Chondrocyte (in vitro differentiated cells): ENCODE data around the gene GIN1. TPM values are rescaled to one million over a fixed set of nuclear protein-coding genes. Genes with fewer than 3 reads are reported as not detected.

ENCODE experiments used
- DNase-seq: peaks from one replicate; pipeline ENCODE4 v3.0.0; 2021; ENCODE audit warnings: mixed read lengths, low spot score
- H3K27ac Mint-ChIP-seq: one replicate; pipeline ENCODE4 v1.8.0; 2021; ENCODE audit warnings: mild to moderate bottlenecking, moderate library complexity, mixed read lengths; ENCODE audit not compliant: unreplicated experiment
- H3K27me3 Mint-ChIP-seq: 2 replicates; pipeline ENCODE4 v1.8.0; 2021; ENCODE audit warnings: low read depth, mixed read lengths
- H3K36me3 Mint-ChIP-seq: 2 replicates; pipeline ENCODE4 v1.8.0; 2021; ENCODE audit warnings: low read depth, mixed read lengths
- H3K4me1 Mint-ChIP-seq: 2 replicates; pipeline ENCODE4 v1.8.0; 2021; ENCODE audit warnings: low read depth, mild to moderate bottlenecking, mixed read lengths
- H3K4me3 Mint-ChIP-seq: one replicate; pipeline ENCODE4 v1.8.0; 2021; ENCODE audit warnings: mild to moderate bottlenecking, moderate library complexity, mixed read lengths; ENCODE audit not compliant: unreplicated experiment
- H3K9me3 Mint-ChIP-seq: 2 replicates; pipeline ENCODE4 v1.8.0; 2021; ENCODE audit warnings: low read depth, mixed read lengths
- CTCF ChIP-seq: fragments of 200-600 bp; sonication (generic); IDR thresholded peaks from 2 replicates; pipeline ENCODE4 v1.5.0; 2021; ENCODE audit warnings: antibody characterized with exemption, mild to moderate bottlenecking, moderate library complexity
- total RNA-seq: library from RNA; stranded (reverse); gene quantifications from 3 replicates; pipeline ENCODE4 v1.2.1, GENCODE V29; 2021

Gene GIN1
- total RNA-seq, 1 donor from 2014 or later, result 4.5 TPM

GRCh38 chr5:103139264-103139865 lies 19.4 kb upstream of the GIN1 start:
- DNase-seq, result no peak
- Mint-ChIP-seq H3K27me3 (no peaks in the 10 kb centered on the region), H3K36me3 (peaks cover 15% of the 10 kb centered on the region), H3K4me3 (no peak overlapping the region), H3K4me1 (peaks cover 4% of the 10 kb centered on the region), H3K27ac (no peak overlapping the region), H3K9me3 (no peaks in the 10 kb centered on the region)
- peak; percentile 99 for TF ChIP-seq CTCF

GRCh38 chr5:103138202-103138690 lies 18.3 kb upstream of the GIN1 start:
- no peak overlapping the region for H3K4me3 Mint-ChIP-seq
- peaks cover 6% of the 10 kb centered on the region for H3K4me1 Mint-ChIP-seq
- H3K27me3 Mint-ChIP-seq, result no peaks in the 10 kb centered on the region
- no peaks in the 10 kb centered on the region for H3K9me3 Mint-ChIP-seq
- H3K36me3 Mint-ChIP-seq, result peaks cover 15% of the 10 kb centered on the region
- no peak for DNase-seq
- no peak overlapping the region for H3K27ac Mint-ChIP-seq
- TF ChIP-seq CTCF, result no peak

GRCh38 chr5:103135461-103135860 lies 15.5 kb upstream of the GIN1 start:
- H3K27me3 Mint-ChIP-seq, result no peaks in the 10 kb centered on the region
- no peak for DNase-seq
- no peaks in the 10 kb centered on the region for H3K9me3 Mint-ChIP-seq
- H3K4me1 Mint-ChIP-seq, result peaks cover 6% of the 10 kb centered on the region
- no peak overlapping the region for H3K4me3 Mint-ChIP-seq
- no peak overlapping the region for H3K27ac Mint-ChIP-seq
- H3K36me3 Mint-ChIP-seq, result peaks cover 8% of the 10 kb centered on the region
- TF ChIP-seq CTCF, result no peak

- Mint-ChIP-seq H3K36me3 (peaks cover 6% of the 10 kb centered on the region), H3K9me3 (no peaks in the 10 kb centered on the region), H3K27me3 (no peaks in the 10 kb centered on the region), H3K4me3 (no peak overlapping the region), H3K4me1 (peaks cover 6% of the 10 kb centered on the region), H3K27ac (no peak overlapping the region)
- no peak for TF ChIP-seq CTCF
- no peak for DNase-seq
These were observed 13.3 kb upstream of the GIN1 start for GRCh38 chr5:103133231-103133630.

GRCh38 chr5:103132684-103133083 lies 12.7 kb upstream of the GIN1 start:
- no peak for TF ChIP-seq CTCF
- H3K27ac Mint-ChIP-seq, result no peak overlapping the region
- H3K27me3 Mint-ChIP-seq, result no peaks in the 10 kb centered on the region
- H3K9me3 Mint-ChIP-seq, result no peaks in the 10 kb centered on the region
- peaks cover 6% of the 10 kb centered on the region for H3K36me3 Mint-ChIP-seq
- H3K4me1 Mint-ChIP-seq, result peaks cover 6% of the 10 kb centered on the region
- no peak overlapping the region for H3K4me3 Mint-ChIP-seq
- no peak for DNase-seq
